Measurements from ENCODE around the gene MED22.
"Not testable (repeated sequence)": the region's sequence is repeated elsewhere in the genome, so short reads cannot be mapped to it uniquely, and the experiment has no call there.

The MED22 gene

GRCh38 chr9:133304477-133305377, 43.2 kb downstream of the MED22 start:
- DNase-seq (ENCODE audit: low spot score): no peak

GRCh38 chr9:133304158-133304470, 43.8 kb downstream of the MED22 start:
- DNase-seq (ENCODE audit: low spot score): no peak

- DNase-seq (ENCODE audit: low spot score): no peak
These were observed 44.4 kb downstream of the MED22 start for GRCh38 chr9:133303266-133304157.

GRCh38 chr9:133301253-133302230, 46.4 kb downstream of the MED22 start:
- DNase-seq (ENCODE audit: low spot score): no peak

- DNase-seq (ENCODE audit: low spot score): not testable (repeated sequence)
These were observed 47.9 kb downstream of the MED22 start for GRCh38 chr9:133299996-133300395.

- no peak for DNase-seq (ENCODE audit: low spot score)
These were observed 53.7 kb downstream of the MED22 start for GRCh38 chr9:133294257-133294656.

GRCh38 chr9:133290751-133291302, 57.1 kb downstream of the MED22 start:
- DNase-seq (ENCODE audit: low spot score): no peak
